Muscle of leg (tissue), 11 donors: ENCODE data around the gene FAM8A1. TPM values are rescaled to one million over a fixed set of nuclear protein-coding genes. Genes with fewer than 3 reads are reported as not detected.

Source experiments
- DNase-seq: peaks from one replicate; pipeline ENCODE4 v3.0.0; 2013
- H3K27ac ChIP-seq: one replicate; pipeline ENCODE4 v1.5.1; 2013; ENCODE audit warnings: mild to moderate bottlenecking, low read length, control low read depth
- H3K27me3 ChIP-seq: one replicate; pipeline ENCODE4 v1.6.1; 2013; ENCODE audit warnings: low read length; ENCODE audit not compliant: control insufficient read depth, insufficient read depth
- H3K36me3 ChIP-seq: one replicate; pipeline ENCODE4 v1.6.1; 2013; ENCODE audit warnings: low read length; ENCODE audit not compliant: control insufficient read depth, insufficient read depth
- H3K4me1 ChIP-seq: one replicate; pipeline ENCODE4 v1.6.1; 2013; ENCODE audit warnings: low read length; ENCODE audit not compliant: control insufficient read depth, insufficient read depth
- H3K4me3 ChIP-seq: one replicate; pipeline ENCODE4 v1.5.1; 2013; ENCODE audit warnings: low read length, control low read depth
- H3K9me3 ChIP-seq: replicated peaks from 2 replicates; pipeline ENCODE4 v1.6.1; 2013; ENCODE audit warnings: low read depth, low read length; ENCODE audit not compliant: control insufficient read depth
- WGBS: methylation state at CpG from one replicate; pipeline ENCODE4 v1.1.5; 2013; ENCODE audit warnings: missing lambda C conversion rate; ENCODE audit not compliant: insufficient coverage; 5-methylcytosine and 5-hydroxymethylcytosine counted together
- polyA plus RNA-seq, 8 donors: library from polyadenylated mRNA; unstranded; fragments of 120-200 nt; gene quantifications; one replicate each; pipeline versions ENCODE4 v1.2.1 to v1.2.3, GENCODE V29; 2013; ENCODE audit warnings: inconsistent platforms in 1 of 8, low replicate concordance in 1 of 8; ENCODE audit not compliant: insufficient read length in 8 of 8, insufficient read depth in 1 of 8
- total RNA-seq: library from RNA; stranded (reverse); fragments of 120-200 nt; gene quantifications from one replicate; pipeline ENCODE4 v1.2.4, GENCODE V29; 2013

FAM8A1 gene
- total and polyA plus RNA-seq, 9 donors: 22.0 to 35.2 (median 26.7) TPM

- DNase-seq: no peak
- H3K4me3 ChIP-seq: no peak overlapping the region
- H3K27me3 ChIP-seq: no peaks in the 10 kb centered on the region
- H3K4me1 ChIP-seq: no peaks in the 10 kb centered on the region
- whole genome bisulfite sequencing: no CpG with 5 or more reads among the region's 1 CpG
- no peaks in the 10 kb centered on the region for H3K9me3 ChIP-seq
- peaks cover 35% of the 10 kb centered on the region for H3K36me3 ChIP-seq
- H3K27ac ChIP-seq: no peak overlapping the region
Measured at GRCh38 chr6:17624396-17624795, 24.3 kb downstream of the FAM8A1 start.

DNA sequence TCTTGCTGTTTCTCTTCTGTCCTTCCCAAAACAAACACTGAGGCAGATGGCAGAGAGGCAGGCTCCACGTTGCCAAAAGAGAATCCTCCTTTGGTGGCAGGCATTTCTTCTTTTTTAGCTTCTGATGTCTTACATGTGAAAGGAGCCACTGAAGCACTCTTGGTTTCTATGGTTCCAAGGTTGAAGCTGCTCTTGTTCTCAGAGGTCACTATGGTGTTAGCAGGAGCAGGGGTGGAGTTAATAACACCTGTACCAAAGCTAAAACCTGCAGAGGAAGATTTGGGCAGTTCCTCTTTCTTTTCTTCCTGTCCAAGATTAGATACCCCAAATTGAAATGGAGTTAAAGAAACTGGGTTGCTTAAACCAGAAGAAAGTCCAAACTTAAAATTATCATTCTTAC lies 28.8 kb downstream of the FAM8A1 start:
- peaks cover 35% of the 10 kb centered on the region for H3K36me3 ChIP-seq

DNA sequence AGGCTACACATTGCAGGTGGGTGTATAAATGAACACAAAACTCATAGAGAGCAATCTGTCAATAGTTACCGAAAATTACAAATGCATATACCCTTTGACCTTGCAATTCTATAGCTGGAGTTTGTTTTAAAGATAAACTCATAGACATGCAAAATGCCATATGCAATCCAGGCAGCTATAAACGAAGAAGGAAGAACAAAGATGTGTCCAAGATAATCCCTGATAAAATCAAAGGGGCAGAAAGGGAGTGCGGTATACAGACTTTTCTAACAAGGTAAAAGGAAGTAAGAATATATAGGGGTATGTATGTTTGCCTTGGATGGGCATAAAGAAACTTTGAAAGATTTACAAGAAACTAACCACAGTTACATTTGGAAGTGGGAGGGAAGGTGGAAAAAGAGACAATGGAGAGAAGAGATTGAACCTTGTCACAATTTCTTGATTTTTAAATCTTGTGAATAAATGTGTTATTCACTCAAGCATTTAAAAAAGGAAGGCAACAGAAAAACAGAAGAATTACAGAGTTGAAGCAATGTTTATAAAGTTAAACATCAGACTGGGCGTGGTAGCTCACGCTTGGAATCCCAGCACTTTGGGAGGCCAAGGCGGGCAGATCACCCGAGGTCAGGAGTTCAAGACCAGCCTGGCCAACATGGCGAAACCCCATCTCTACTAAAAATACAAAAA lies 29.9 kb downstream of the FAM8A1 start:
- Histone ChIP-seq H3K4me1 (no peaks in the 10 kb centered on the region), H3K27me3 (no peaks in the 10 kb centered on the region), H3K36me3 (peaks cover 33% of the 10 kb centered on the region), H3K4me3 (no peak overlapping the region), H3K9me3 (no peaks in the 10 kb centered on the region), H3K27ac (no peak overlapping the region)
- WGBS: 90% methylated on average over 2 of the region's 8 CpGs
- DNase-seq: no peak

More for the DNA sequence above, 28.8 kb downstream of the FAM8A1 start:
- H3K4me1 ChIP-seq: no peaks in the 10 kb centered on the region
- no peak overlapping the region for H3K27ac ChIP-seq
- no peak overlapping the region for H3K4me3 ChIP-seq
- DNase-seq: no peak
- H3K27me3 ChIP-seq: no peaks in the 10 kb centered on the region
- 100% methylated on average over 1 of the region's 1 CpG for WGBS
- no peaks in the 10 kb centered on the region for H3K9me3 ChIP-seq

DNA sequence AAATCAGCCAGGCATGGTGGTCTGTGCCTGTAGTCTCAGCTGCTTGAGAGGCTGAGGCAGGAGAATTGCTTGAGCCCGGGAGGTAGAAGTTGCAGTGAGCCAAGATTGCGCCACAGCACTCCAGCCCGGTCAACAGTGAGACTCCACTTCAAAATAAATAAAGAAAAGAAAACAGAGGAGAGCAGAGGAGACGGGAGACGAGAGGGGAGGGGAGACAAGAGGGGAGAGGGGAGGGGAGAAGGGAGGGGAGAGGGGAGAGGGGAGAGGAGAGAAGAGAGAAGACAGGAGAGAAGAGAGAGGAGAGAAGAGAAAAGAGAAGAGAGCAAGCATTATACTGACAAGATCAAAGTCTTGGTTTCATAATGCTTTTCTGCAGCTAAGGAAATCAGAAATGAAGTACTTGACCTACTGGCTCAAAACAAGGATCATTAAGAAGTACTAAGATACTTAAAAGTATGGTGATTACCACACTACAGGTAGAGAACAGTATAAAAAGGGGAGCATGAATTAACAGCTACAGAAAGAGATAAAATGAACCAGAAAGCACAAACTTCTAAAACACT lies 30.5 kb downstream of the FAM8A1 start:
- no peaks in the 10 kb centered on the region for H3K4me1 ChIP-seq
- WGBS: 100% methylated on average over 1 of the region's 5 CpGs
- H3K27me3 ChIP-seq: no peaks in the 10 kb centered on the region
- H3K36me3 ChIP-seq: peaks cover 31% of the 10 kb centered on the region
- no peak overlapping the region for H3K4me3 ChIP-seq
- no peaks in the 10 kb centered on the region for H3K9me3 ChIP-seq
- H3K27ac ChIP-seq: no peak overlapping the region
- no peak for DNase-seq

DNA sequence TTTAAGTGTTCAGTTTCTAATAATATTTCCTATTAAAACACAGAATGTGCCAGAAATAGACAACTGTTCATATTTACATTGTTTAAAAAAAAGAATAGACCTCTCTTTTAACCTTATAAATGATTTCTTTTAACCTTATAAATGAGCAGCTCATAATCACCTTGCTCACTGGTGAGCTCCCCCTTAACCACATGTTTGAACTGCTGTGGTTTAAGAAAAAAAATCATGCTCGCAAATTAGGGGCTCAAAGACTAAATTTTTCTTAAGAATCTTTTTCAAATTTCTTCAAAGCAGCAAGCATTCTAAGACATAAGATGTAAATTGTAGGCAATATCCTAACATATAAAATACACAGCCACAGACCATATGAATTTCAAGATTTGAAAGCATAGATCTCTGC lies 32.8 kb downstream of the FAM8A1 start:
- DNase-seq: no peak
- Histone ChIP-seq H3K9me3 (no peaks in the 10 kb centered on the region), H3K27ac (no peak overlapping the region), H3K4me1 (no peaks in the 10 kb centered on the region), H3K27me3 (no peaks in the 10 kb centered on the region), H3K36me3 (peaks cover 24% of the 10 kb centered on the region), H3K4me3 (no peak overlapping the region)
- no CpG with 5 or more reads among the region's 1 CpG for WGBS

DNA sequence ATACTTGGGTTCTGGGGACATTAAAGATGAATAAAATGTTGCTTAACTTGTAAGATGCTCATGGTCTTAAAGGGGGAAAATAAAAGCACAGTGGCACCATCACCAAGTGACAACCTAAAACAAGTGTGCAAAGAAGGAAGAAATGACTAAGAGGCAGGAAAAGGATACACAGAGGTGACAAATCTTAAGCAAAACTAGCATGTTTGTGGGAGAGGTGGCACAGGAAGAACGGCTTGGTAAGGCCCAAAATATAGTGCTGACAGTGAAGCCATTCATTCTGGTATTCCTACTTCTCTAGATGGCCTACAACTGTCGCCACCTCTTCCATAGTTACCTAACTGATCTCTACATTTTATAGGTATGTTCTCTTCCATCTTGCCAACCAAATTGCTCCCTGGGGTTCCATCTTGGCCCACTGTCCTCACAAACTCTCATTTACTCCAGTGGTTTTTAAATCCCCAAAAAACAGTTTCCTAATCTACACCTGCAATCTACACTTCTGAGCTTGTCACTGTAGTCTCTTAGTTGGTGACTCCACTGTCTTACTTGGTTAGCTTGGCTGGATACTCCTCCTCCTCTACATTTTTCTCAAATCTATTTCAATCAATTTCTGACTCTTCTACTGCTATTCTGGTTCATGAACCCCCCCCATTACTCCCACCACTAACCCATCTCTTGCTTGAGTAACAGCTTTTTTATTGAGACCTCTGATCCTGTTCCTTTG lies 33.5 kb downstream of the FAM8A1 start:
- Histone ChIP-seq H3K27ac (no peak overlapping the region), H3K9me3 (no peaks in the 10 kb centered on the region), H3K27me3 (no peaks in the 10 kb centered on the region), H3K4me3 (no peak overlapping the region), H3K36me3 (peaks cover 26% of the 10 kb centered on the region), H3K4me1 (no peaks in the 10 kb centered on the region)
- DNase-seq: no peak
- WGBS: 83% methylated on average over 2 of the region's 2 CpGs

DNA sequence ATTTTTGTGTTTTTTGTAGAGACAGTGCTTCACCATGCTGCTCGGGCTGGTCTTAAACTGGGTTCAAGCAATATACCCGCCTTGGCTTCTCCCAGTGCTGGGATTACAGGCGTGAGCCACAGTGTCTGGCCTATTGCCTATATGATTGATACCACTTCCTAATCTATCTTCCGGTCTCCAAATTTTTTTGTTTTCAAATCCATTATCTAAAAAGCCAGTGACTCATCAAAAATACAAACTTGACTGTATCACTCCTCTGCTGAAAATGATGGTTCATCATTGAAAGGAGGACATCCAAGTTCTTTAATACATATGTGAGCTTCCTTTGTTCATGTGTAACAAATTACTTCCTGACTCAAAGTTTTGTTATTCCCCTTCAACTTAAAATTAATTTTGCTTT lies 35.5 kb downstream of the FAM8A1 start:
- Histone ChIP-seq H3K4me1 (no peaks in the 10 kb centered on the region), H3K27me3 (no peaks in the 10 kb centered on the region), H3K27ac (no peak overlapping the region), H3K36me3 (peaks cover 25% of the 10 kb centered on the region), H3K9me3 (no peaks in the 10 kb centered on the region), H3K4me3 (no peak overlapping the region)
- DNase-seq: no peak
- 97% methylated on average over 3 of the region's 4 CpGs for WGBS

DNA sequence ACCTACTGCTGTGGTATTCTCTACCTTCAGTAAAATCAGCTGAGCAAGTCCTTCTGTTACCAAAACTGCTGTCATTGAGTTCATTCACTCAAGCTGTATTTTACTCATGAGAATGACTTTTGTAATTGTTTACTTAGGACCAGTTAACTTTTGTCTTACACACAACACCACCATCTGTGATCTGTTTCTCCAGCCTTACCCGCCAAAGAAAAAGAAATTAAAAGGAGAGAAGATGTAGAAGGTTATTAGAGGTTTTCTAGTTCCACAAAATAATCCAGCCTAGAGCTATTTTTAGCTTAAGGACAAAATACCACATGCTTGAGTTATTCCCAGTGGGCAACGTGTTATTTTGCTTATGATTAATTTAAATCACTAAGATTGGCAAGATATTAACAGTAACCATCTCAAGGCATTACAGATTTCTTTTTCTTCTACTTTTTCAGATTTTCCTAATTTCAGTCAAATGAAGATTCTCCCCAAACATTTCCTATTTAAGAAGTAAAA lies 38.2 kb downstream of the FAM8A1 start:
- DNase-seq: no peak
- Histone ChIP-seq H3K27ac (no peak overlapping the region), H3K4me3 (no peak overlapping the region), H3K9me3 (no peaks in the 10 kb centered on the region), H3K36me3 (peaks cover 26% of the 10 kb centered on the region), H3K27me3 (no peaks in the 10 kb centered on the region), H3K4me1 (no peaks in the 10 kb centered on the region)
- WGBS: no CpG with 5 or more reads among the region's 2 CpGs

GRCh38 chr6:17640477-17640917 lies 40.4 kb downstream of the FAM8A1 start:
- no peak overlapping the region for H3K27ac ChIP-seq
- H3K36me3 ChIP-seq: peaks cover 35% of the 10 kb centered on the region
- no peaks in the 10 kb centered on the region for H3K4me1 ChIP-seq
- DNase-seq: no peak
- H3K9me3 ChIP-seq: no peaks in the 10 kb centered on the region
- WGBS: 100% methylated on average over 2 of the region's 3 CpGs
- H3K4me3 ChIP-seq: no peak overlapping the region
- no peaks in the 10 kb centered on the region for H3K27me3 ChIP-seq

GRCh38 chr6:17648745-17649144 lies 48.6 kb downstream of the FAM8A1 start:
- Histone ChIP-seq H3K4me3 (no peak overlapping the region), H3K27me3 (no peaks in the 10 kb centered on the region), H3K36me3 (peaks cover 41% of the 10 kb centered on the region), H3K9me3 (no peaks in the 10 kb centered on the region), H3K4me1 (no peaks in the 10 kb centered on the region), H3K27ac (no peak overlapping the region)
- DNase-seq: no peak
- 93% methylated on average over 2 of the region's 3 CpGs for WGBS
